Measurements from ENCODE around the gene FGFR2. TPM values are rescaled to one million over a fixed set of nuclear protein-coding genes. Genes with fewer than 3 reads are reported as not detected.

The FGFR2 gene
- total RNA-seq (1 to 10 TPM in 2 of 5 donors, under 1 TPM in 3; 0.49 to 1.8 (median 0.70) TPM), total RNA-seq (0 to 4.6 (median 0.38) reads per million in 29 experiments)
- 1.8 TPM for total RNA-seq (2013)

- peak within 1 kb of the TSS; percentile 29 to 50 (median 37) for H3K4me3 Mint-ChIP-seq
- H3K27me3 Mint-ChIP-seq: peaks cover 43 to 56% of the 10 kb centered on the region in 2 donors
- WGBS (ENCODE audit: insufficient coverage): 2% methylated on average over 91 of the region's 92 CpGs
Observed at GRCh38 chr10:121598263-121599249, at the start of gene FGFR2. TSS of gene FGFR2 (minus strand) at chr10:121598444. CDS start at chr10:121593817, 4,627 bp downstream.

GRCh38 chr10:121647401-121647800 is 49.2 kb upstream of the FGFR2 start:
- H3K4me1 ChIP-seq (ENCODE audit: control insufficient read depth in 1 of 2, extremely low read depth in 1 of 2, insufficient read depth in 2 of 2, low read length in 2 of 2): no peaks in the 10 kb centered on the region
- Mint-ChIP-seq H3K4me3 (no peak overlapping the region), H3K4me1 (no peaks in the 10 kb centered on the region), H3K9me3 (no peaks in the 10 kb centered on the region), H3K36me3 (no peaks in the 10 kb centered on the region), H3K27ac (no peak overlapping the region), H3K27me3 (peaks cover 12 to 19% of the 10 kb centered on the region in 2 donors)
- no peak overlapping the region for H3K27ac ChIP-seq (ENCODE audit: low read length)
- CTCF ChIA-PET: no interaction called here
- POLR2A ChIA-PET: no interaction called here
- DNase-seq (no peak), ATAC-seq (replicated peaks in 1 of 4) (no peak)
- no peaks in the 10 kb centered on the region for H3K9me3 ChIP-seq
- H3K36me3 ChIP-seq (ENCODE audit: control insufficient read depth in 2 of 2, extremely low read depth in 1 of 2, insufficient read depth in 1 of 2, low read length in 1 of 2): no peaks in the 10 kb centered on the region
- WGBS (ENCODE audit: insufficient coverage): 76% methylated on average over 4 of the region's 4 CpGs
- no peak overlapping the region for H3K4me3 ChIP-seq (ENCODE audit: control insufficient read depth in 1 of 2, extremely low read depth in 1 of 2, low read length in 1 of 2)
- peaks cover 0 to 30% of the 10 kb centered on the region in 2 experiments for H3K27me3 ChIP-seq (replicated peaks in 1 of 2; ENCODE audit: control insufficient read depth in 2 of 2, extremely low read depth in 1 of 2, insufficient read depth in 2 of 2, low read length in 1 of 2)

More at GRCh38 chr10:121598263-121599249, at the start of gene FGFR2:
- Mint-ChIP-seq H3K4me1 (peaks cover 5 to 12% (median 8%) of the 10 kb centered on the region in 3 donors), H3K36me3 (no peaks in the 10 kb centered on the region), H3K27ac (no peak within 1 kb of the TSS), H3K9me3 (peaks cover 0 to 3% (median 0%) of the 10 kb centered on the region in 3 donors)
- POLR2A ChIA-PET: no interaction called here
- H3K27ac ChIP-seq (ENCODE audit: low read length): no peak within 1 kb of the TSS
- peak; percentile 53 to 74 (median 62) for ATAC-seq (replicated peaks in 1 of 4)
- CTCF ChIA-PET: no interaction called here
- no peaks in the 10 kb centered on the region for H3K36me3 ChIP-seq (ENCODE audit: control insufficient read depth in 2 of 2, extremely low read depth in 1 of 2, insufficient read depth in 1 of 2, low read length in 1 of 2)
- peaks cover 0 to 6% of the 10 kb centered on the region in 2 experiments for H3K4me1 ChIP-seq (ENCODE audit: control insufficient read depth in 1 of 2, extremely low read depth in 1 of 2, insufficient read depth in 2 of 2, low read length in 2 of 2)
- peak within 1 kb of the TSS; percentile 21 to 46 for H3K4me3 ChIP-seq (ENCODE audit: control insufficient read depth in 1 of 2, extremely low read depth in 1 of 2, low read length in 1 of 2)
- DNase-seq: peak in 5 of 35 experiments; percentile 3 to 24 (median 9)
- H3K9me3 ChIP-seq: no peaks in the 10 kb centered on the region
- peaks cover 12 to 41% of the 10 kb centered on the region in 2 experiments for H3K27me3 ChIP-seq (replicated peaks in 1 of 2; ENCODE audit: control insufficient read depth in 2 of 2, extremely low read depth in 1 of 2, insufficient read depth in 2 of 2, low read length in 1 of 2)

- WGBS (ENCODE audit: insufficient coverage): 40% methylated on average over 2 of the region's 7 CpGs
- ATAC-seq (replicated peaks in 1 of 4): no peak
- no peak overlapping the region for H3K27ac Mint-ChIP-seq
Observed at GRCh38 chr10:121645696-121646095, 47.5 kb upstream of the FGFR2 start.

GRCh38 chr10:121644501-121644900 is 46.3 kb upstream of the FGFR2 start:
- H3K4me3 Mint-ChIP-seq: no peak overlapping the region
- H3K27me3 Mint-ChIP-seq: peaks cover 8 to 12% of the 10 kb centered on the region in 2 donors
- H3K4me3 ChIP-seq (ENCODE audit: control insufficient read depth in 1 of 2, extremely low read depth in 1 of 2, low read length in 1 of 2): no peak overlapping the region
- no peak overlapping the region for H3K27ac Mint-ChIP-seq
- H3K9me3 Mint-ChIP-seq: peaks cover 0 to 7% (median 7%) of the 10 kb centered on the region in 3 donors
- CTCF ChIA-PET: no interaction called here
- no peak for ATAC-seq (replicated peaks in 1 of 4)
- H3K36me3 ChIP-seq (ENCODE audit: control insufficient read depth in 2 of 2, extremely low read depth in 1 of 2, insufficient read depth in 1 of 2, low read length in 1 of 2): no peaks in the 10 kb centered on the region
- H3K4me1 ChIP-seq (ENCODE audit: control insufficient read depth in 1 of 2, extremely low read depth in 1 of 2, insufficient read depth in 2 of 2, low read length in 2 of 2): no peaks in the 10 kb centered on the region
- WGBS (ENCODE audit: insufficient coverage): 79% methylated on average over 2 of the region's 2 CpGs
- no peaks in the 10 kb centered on the region for H3K4me1 Mint-ChIP-seq
- DNase-seq: no peak
- H3K27me3 ChIP-seq (replicated peaks in 1 of 2; ENCODE audit: control insufficient read depth in 2 of 2, extremely low read depth in 1 of 2, insufficient read depth in 2 of 2, low read length in 1 of 2): peaks cover 0 to 26% of the 10 kb centered on the region in 2 experiments
- no peaks in the 10 kb centered on the region for H3K9me3 ChIP-seq
- H3K36me3 Mint-ChIP-seq: no peaks in the 10 kb centered on the region
- H3K27ac ChIP-seq (ENCODE audit: low read length): no peak overlapping the region
- POLR2A ChIA-PET: no interaction called here

More at GRCh38 chr10:121645696-121646095, 47.5 kb upstream of the FGFR2 start:
- DNase-seq: no peak
- Mint-ChIP-seq H3K27me3 (peaks cover 8 to 19% of the 10 kb centered on the region in 2 donors), H3K4me3 (no peak overlapping the region), H3K9me3 (peaks cover 0 to 7% (median 7%) of the 10 kb centered on the region in 3 donors), H3K36me3 (no peaks in the 10 kb centered on the region), H3K4me1 (no peaks in the 10 kb centered on the region)
- H3K27me3 ChIP-seq (replicated peaks in 1 of 2; ENCODE audit: control insufficient read depth in 2 of 2, extremely low read depth in 1 of 2, insufficient read depth in 2 of 2, low read length in 1 of 2): peaks cover 0 to 30% of the 10 kb centered on the region in 2 experiments
- H3K9me3 ChIP-seq: no peaks in the 10 kb centered on the region
- no peak overlapping the region for H3K4me3 ChIP-seq (ENCODE audit: control insufficient read depth in 1 of 2, extremely low read depth in 1 of 2, low read length in 1 of 2)
- H3K4me1 ChIP-seq (ENCODE audit: control insufficient read depth in 1 of 2, extremely low read depth in 1 of 2, insufficient read depth in 2 of 2, low read length in 2 of 2): no peaks in the 10 kb centered on the region
- CTCF ChIA-PET: no interaction called here
- POLR2A ChIA-PET: no interaction called here
- no peak overlapping the region for H3K27ac ChIP-seq (ENCODE audit: low read length)
- no peaks in the 10 kb centered on the region for H3K36me3 ChIP-seq (ENCODE audit: control insufficient read depth in 2 of 2, extremely low read depth in 1 of 2, insufficient read depth in 1 of 2, low read length in 1 of 2)

- Mint-ChIP-seq H3K4me3 (no peak overlapping the region), H3K9me3 (peaks cover 11 to 18% (median 12%) of the 10 kb centered on the region in 3 donors), H3K4me1 (no peaks in the 10 kb centered on the region), H3K27me3 (peaks cover 3% of the 10 kb centered on the region in 2 donors), H3K27ac (no peak overlapping the region), H3K36me3 (no peaks in the 10 kb centered on the region)
- H3K36me3 ChIP-seq (ENCODE audit: control insufficient read depth in 2 of 2, extremely low read depth in 1 of 2, insufficient read depth in 1 of 2, low read length in 1 of 2): no peaks in the 10 kb centered on the region
- H3K4me3 ChIP-seq (ENCODE audit: control insufficient read depth in 1 of 2, extremely low read depth in 1 of 2, low read length in 1 of 2): no peak overlapping the region
- no peaks in the 10 kb centered on the region for H3K9me3 ChIP-seq
- ChIA-PET POLR2A (no interaction called here), CTCF (no interaction called here)
- no peak overlapping the region for H3K27ac ChIP-seq (ENCODE audit: low read length)
- H3K27me3 ChIP-seq (replicated peaks in 1 of 2; ENCODE audit: control insufficient read depth in 2 of 2, extremely low read depth in 1 of 2, insufficient read depth in 2 of 2, low read length in 1 of 2): peaks cover 0 to 10% of the 10 kb centered on the region in 2 experiments
- no peak for DNase-seq
- no peaks in the 10 kb centered on the region for H3K4me1 ChIP-seq (ENCODE audit: control insufficient read depth in 1 of 2, extremely low read depth in 1 of 2, insufficient read depth in 2 of 2, low read length in 2 of 2)
- no peak for ATAC-seq (replicated peaks in 1 of 4)
- whole genome bisulfite sequencing (ENCODE audit: insufficient coverage): 75% methylated on average over 2 of the region's 3 CpGs
Observed at GRCh38 chr10:121640266-121640665, 42.0 kb upstream of the FGFR2 start.

GRCh38 chr10:121639416-121639815 is 41.2 kb upstream of the FGFR2 start:
- no peak for ATAC-seq (replicated peaks in 1 of 4)
- Histone ChIP-seq H3K27ac (ENCODE audit: low read length) (no peak overlapping the region), H3K4me3 (ENCODE audit: control insufficient read depth in 1 of 2, extremely low read depth in 1 of 2, low read length in 1 of 2) (no peak overlapping the region), H3K4me1 (ENCODE audit: control insufficient read depth in 1 of 2, extremely low read depth in 1 of 2, insufficient read depth in 2 of 2, low read length in 2 of 2) (no peaks in the 10 kb centered on the region), H3K27me3 (replicated peaks in 1 of 2; ENCODE audit: control insufficient read depth in 2 of 2, extremely low read depth in 1 of 2, insufficient read depth in 2 of 2, low read length in 1 of 2) (peaks cover 0 to 5% of the 10 kb centered on the region in 2 experiments), H3K9me3 (no peaks in the 10 kb centered on the region), H3K36me3 (ENCODE audit: control insufficient read depth in 2 of 2, extremely low read depth in 1 of 2, insufficient read depth in 1 of 2, low read length in 1 of 2) (no peaks in the 10 kb centered on the region)
- Mint-ChIP-seq H3K27me3 (peaks cover 3% of the 10 kb centered on the region in 2 donors), H3K9me3 (peaks cover 11 to 18% (median 12%) of the 10 kb centered on the region in 3 donors), H3K36me3 (no peaks in the 10 kb centered on the region), H3K4me1 (no peaks in the 10 kb centered on the region), H3K4me3 (no peak overlapping the region), H3K27ac (no peak overlapping the region)
- POLR2A ChIA-PET: interaction anchor here in 1 of 2 donors (0.6 kb wide), 1 partner anchor 84 kb away, joined by 5 read pairs; no protein-coding TSS in a partner anchor
- CTCF ChIA-PET: no interaction called here
- no peak for DNase-seq
